Epidermal melanocyte (primary cell): ENCODE data around the gene COL9A3.

Experiments used
- DNase-seq: peaks from one replicate; pipeline ENCODE4 v3.0.0; 2011; ENCODE audit warnings: low spot score; ENCODE audit not compliant: insufficient read length

Gene COL9A3

GRCh38 chr20:62823688-62824475 is 7.0 kb downstream of the COL9A3 start:
- DNase-seq = no peak

GRCh38 chr20:62824476-62825332 is 7.9 kb downstream of the COL9A3 start:
- no peak for DNase-seq

- DNase-seq = no peak
Observed at GRCh38 chr20:62825333-62825985, 8.6 kb downstream of the COL9A3 start.

GRCh38 chr20:62825986-62826645 is 9.3 kb downstream of the COL9A3 start:
- no peak for DNase-seq

- DNase-seq = no peak
Observed at GRCh38 chr20:62826646-62827310, 9.9 kb downstream of the COL9A3 start.

GRCh38 chr20:62827311-62828038 is 10.6 kb downstream of the COL9A3 start:
- no peak for DNase-seq

GRCh38 chr20:62828051-62828450 is 11.2 kb downstream of the COL9A3 start:
- DNase-seq = no peak

- DNase-seq = no peak
Observed at GRCh38 chr20:62828511-62829230, 11.8 kb downstream of the COL9A3 start.

GRCh38 chr20:62829231-62830230 is 12.7 kb downstream of the COL9A3 start:
- DNase-seq = no peak

GRCh38 chr20:62830251-62830650 is 13.4 kb downstream of the COL9A3 start:
- DNase-seq = no peak

GRCh38 chr20:62830821-62831220 is 14.0 kb downstream of the COL9A3 start:
- no peak for DNase-seq

GRCh38 chr20:62831361-62831788 is 14.5 kb downstream of the COL9A3 start:
- no peak for DNase-seq

- DNase-seq = no peak
Observed at GRCh38 chr20:62831854-62832211, 15.0 kb downstream of the COL9A3 start.

GRCh38 chr20:62832212-62832922 is 15.5 kb downstream of the COL9A3 start:
- no peak for DNase-seq

GRCh38 chr20:62832951-62833391 is 16.1 kb downstream of the COL9A3 start:
- DNase-seq = no peak

GRCh38 chr20:62834967-62835730 is 18.3 kb downstream of the COL9A3 start:
- DNase-seq = no peak
